ENCODE data around the gene PTPRK.

PTPRK gene

DNA sequence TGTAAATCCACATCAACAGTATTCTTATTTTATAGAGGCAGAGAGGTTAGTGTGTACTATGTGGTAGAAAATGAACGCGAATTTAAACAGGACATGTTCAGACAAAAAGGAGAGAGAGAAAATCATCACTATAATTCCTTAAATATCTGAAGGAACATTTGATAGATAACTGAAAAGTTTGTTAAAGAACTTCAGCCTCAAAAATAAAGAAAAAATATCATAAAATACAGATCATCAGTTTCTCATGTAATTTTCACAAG, 169.2 kb downstream of the PTPRK start:
- in situ Hi-C loops (cut with MboI; ENCODE audit: low sequenced_read_pairs), result no loop called here

DNA sequence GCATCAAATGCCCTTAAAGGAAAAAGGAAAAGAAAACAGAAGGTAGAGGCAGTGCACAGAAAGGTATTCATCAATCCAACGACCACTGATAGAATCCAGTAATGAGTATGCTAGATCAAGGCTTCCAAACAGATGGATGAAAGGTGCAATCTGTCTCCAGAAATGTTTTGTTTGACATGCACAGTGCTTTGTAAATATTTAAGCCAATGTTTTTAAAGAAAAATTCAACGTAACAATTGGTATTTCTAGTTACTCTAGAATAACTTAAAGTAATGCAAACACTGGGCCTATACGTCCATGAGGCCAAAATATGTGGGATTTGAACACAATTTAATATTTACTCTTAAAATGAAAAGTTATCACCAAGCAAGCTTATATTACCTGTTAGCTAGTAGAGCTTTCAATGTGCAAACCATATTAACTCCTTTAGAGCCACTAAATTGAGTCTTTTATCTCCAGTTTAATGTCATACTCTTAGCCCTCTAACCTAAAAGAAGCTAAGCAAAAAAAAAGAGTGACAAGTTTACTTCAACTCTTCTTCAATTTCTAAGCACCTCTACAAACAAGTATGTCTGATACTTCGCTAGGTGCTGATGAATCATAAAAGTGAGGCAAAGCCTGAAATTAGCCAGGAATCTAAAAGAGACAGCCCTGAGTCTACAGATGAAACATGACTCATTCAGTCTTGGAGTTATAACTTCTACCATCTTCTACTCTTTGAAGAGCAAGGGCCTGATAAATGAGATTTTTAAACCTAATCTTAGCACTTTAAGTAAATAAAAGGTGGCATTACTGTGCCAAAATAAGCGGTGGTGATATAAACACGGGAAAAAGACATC, 169.8 kb downstream of the PTPRK start:
- in situ Hi-C loops (cut with MboI; ENCODE audit: low sequenced_read_pairs), result no loop called here

DNA sequence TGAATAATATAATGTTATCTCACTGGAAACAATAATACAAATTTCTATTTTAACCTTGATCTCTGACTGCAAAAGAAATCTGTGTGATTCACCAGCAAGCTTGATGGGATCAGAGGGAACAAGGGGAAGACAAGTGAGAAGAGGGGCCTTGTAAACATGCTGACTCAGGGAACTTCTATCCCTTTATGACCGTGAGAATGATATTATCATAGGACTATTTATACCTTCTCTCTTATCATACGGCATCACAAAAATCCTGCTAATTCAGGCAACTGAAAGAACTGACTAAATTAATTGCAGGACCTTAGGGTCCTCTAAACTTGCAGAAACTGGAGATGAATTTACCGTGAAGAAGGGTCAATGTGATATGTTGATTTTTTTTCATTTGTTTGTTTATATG, 173.3 kb downstream of the PTPRK start:
- in situ Hi-C loops (cut with MboI; ENCODE audit: low sequenced_read_pairs), result no loop called here

DNA sequence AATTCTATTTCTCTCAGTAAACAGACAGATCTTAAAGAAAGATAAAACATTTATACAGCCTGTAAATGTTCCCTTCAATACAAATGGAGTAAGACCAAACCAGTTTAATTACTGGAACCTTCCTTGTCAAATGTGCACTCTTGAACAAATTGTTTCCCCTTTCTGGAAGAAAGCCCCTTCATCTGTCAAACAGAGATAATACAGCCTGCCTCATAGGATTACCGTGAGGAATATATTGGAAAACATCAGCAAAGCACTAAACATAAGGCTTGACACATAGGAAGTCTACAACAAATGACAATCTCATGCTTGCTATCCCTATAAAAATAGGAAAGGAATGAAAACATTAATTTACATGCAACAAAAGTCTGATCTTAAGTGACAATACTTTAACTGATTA, 173.8 kb downstream of the PTPRK start:
- in situ Hi-C loops (cut with MboI; ENCODE audit: low sequenced_read_pairs), result no loop called here

DNA sequence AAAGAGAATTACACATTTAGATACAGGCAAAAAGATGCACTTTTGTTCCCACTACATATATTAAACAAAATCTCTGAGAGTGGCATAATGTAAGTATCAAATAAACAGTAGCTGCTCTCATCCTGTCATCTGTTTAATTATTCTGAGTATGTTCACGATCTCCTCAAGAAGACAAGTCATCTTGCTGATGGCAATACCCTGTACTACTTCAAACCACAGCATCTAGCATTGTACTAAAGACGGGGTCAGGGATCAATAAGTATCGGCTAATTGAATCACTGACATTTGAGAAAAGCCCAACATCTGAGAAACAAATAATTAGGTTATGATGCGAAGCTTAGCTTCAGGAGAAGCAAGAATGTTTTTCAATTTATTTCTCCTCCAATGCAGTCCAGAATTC, 175.1 kb downstream of the PTPRK start:
- in situ Hi-C loops (cut with MboI; ENCODE audit: low sequenced_read_pairs), result no loop called here

DNA sequence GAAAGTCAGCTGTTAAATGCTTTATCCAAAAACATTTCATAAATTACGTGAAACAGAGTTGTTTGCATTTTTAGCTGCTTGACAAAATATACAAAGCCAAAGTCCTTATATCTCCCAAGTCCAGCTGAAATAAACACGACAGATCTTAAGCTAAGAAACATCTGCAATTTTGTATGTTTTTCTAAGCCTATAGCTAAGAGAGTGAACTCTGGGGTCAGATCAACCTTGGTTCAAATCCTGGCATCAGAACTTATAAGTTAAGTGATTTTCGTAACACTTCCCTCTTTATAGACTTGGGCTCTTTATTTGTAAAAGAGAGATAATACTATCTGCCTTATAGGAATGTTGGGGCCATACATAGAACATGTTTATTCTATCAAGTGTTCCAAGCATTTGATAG, 176.7 kb downstream of the PTPRK start:
- in situ Hi-C loops (cut with MboI; ENCODE audit: low sequenced_read_pairs), result no loop called here

DNA sequence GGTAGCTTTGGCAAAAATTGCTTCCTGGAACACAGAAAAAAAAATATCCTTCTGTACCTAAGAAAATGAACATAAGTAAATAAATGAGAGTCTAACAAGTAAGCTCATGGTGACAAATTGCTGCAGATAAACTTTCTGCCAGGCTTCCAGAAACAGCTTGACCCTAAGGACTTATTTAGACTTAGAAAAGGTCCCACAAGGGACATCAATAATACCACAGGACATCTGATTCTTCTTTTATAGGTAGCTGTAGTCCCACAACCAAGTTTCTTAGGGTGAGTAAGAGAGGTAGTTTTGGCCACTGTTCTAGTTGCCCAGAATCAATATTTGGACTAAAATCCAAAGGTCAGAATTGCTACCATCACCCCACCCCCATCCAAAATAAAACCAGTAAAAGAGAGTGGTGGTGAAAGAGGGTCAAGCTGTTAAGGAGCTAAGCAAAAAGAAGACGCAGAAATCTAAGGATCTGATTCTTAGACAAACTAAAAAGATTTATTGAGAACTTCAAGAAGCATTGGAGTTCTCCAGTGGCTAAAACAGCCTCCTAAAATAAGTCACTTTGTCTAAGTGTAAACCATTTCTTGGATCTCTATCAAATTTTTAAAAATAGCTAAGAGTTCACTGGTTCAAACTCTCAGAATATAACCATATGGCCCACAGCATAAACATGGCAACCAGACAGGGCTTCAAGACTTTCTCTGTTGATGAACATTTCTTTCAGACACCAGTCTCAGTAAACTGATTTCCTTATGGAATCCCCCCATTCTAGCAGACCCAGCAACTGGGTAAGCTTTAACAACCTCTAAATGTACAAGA, 180.6 kb downstream of the PTPRK start:
- in situ Hi-C loops (cut with MboI; ENCODE audit: low sequenced_read_pairs), result no loop called here

DNA sequence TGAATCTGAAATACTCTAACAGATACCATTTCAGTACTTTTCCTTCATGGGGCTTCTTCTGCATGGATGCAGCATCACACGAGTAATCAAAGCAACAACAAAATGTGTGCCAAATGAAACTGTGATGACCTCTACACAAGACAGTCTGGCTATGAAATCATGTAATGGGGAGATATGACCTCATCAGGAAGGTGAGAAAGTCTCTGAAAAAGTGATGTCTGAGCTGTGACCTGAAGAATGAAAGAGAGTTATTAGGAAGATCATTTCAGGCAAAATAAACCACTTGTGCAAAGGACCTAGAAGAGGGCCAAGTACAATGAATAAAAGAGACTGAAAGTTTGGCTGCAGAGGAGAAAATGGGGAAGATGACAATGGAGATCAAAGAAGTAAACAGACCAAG, 182.8 kb downstream of the PTPRK start:
- in situ Hi-C loops (cut with MboI; ENCODE audit: low sequenced_read_pairs), result no loop called here

DNA sequence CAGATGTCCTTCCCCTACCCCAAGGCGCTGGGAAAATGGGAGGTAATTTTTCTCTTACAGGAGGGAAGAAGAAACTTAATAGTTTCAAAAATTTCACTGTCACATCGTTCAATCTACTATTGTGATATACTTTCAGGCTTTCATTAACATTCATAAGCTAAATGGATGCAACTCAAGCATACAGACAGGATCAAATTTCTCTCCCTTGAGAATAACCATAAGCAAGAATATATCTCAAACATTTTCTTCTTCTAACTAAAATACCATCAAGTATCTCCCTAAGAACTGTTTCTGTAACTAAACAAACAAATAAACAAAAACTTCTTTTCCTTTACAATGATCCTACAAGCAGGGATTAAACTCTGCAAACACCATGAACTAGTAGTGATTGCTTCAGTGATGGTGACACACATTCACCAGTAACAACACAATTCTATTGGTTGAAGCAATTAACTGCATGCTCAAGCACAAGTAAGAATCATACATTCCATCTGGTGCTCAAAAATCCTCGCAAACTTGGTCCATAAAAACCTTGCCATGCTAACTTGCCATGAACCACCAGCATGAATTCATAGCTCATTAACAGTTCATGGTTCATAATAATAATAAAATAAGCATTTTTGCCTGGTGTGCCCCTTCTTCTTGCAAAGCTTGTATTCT, 183.8 kb downstream of the PTPRK start:
- in situ Hi-C loops (cut with MboI; ENCODE audit: low sequenced_read_pairs), result no loop called here

DNA sequence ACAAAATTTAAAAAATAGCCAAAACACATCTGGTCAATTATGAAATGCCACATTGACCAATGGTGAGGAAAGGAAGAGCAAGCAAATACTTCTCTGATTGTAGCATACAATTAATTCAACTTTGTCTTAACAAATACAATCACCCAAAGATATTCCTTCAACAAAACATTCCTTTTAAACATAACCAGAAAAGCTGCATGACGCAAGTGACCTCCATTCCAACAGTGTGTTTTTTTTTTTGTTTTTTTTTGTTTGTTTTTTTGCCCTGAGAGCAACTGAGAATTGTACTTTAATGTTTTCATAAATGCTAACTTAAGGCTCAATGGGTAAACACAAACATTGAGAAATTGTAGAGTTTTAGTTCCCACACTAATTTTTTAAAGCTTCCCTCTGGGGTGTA, 184.4 kb downstream of the PTPRK start:
- in situ Hi-C loops (cut with MboI; ENCODE audit: low sequenced_read_pairs), result no loop called here

DNA sequence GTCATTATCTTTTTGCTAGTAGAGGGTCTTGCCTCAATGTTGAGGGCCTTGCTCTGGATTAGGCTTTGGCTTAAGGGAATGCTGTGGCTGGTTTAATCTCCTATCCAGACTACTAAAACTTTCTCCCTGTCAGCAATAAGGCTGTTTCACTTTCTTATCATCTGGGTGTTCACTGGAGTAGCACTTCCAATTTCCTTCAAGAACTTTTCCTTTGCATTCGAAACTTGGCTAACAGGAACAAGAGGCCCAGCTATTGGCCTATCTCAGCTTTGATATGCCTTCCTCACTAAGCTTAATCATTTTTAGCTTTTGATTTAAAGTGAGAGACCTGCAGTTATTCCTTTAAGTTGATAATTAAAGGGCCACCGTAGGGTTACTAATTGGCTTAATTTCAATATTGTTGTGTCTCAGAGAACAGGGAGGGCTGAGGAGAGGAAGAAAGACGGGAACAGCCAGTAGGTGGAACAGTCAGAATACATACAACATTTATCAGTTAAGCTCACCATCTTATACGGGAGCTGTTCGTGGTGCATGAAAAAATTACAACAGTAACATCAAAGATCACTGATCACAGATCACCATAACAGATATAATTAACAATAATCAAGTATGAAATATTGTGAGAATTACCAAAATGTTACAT, 186.7 kb downstream of the PTPRK start:
- in situ Hi-C loops (cut with MboI; ENCODE audit: low sequenced_read_pairs), result no loop called here

DNA sequence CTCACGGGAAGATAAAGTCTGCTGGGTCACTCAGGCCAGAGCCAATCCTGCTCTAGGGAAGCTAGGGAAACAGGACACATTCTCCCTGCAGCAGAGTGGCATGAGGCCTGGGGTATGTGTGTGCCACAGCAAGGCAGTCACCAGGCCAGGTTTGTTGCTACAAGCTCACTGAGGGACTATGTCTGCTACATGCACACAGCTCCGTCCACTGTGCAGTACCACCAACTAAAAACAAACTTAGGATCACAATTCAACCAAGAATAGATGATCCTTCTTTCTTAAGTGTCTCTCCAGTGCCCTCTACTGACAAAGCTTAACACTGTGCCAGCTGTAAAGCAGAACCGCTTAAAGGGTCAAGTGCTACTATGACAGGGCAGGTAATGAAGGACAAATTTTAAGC, 192.5 kb downstream of the PTPRK start:
- in situ Hi-C loops (cut with MboI; ENCODE audit: low sequenced_read_pairs), result no loop called here

DNA sequence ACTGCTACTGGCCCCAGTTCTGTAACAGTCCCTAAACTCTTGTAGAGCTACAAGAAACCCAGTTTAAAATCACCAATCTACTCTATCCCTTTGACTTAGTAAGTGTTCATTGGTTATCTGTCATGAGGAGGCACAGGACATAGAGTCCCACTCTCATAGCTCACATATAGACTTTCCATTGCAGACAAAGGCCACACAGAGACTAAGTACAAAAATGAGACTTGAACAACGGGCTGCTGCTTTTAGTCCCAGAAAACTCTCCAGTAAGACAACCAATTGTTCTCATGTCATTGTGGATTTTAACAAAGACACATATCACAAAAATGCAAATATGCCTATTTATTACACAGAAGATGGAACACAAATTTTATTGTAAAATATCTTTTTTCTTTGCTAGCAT, 197.4 kb downstream of the PTPRK start:
- in situ Hi-C loops (cut with MboI; ENCODE audit: low sequenced_read_pairs), result no loop called here

DNA sequence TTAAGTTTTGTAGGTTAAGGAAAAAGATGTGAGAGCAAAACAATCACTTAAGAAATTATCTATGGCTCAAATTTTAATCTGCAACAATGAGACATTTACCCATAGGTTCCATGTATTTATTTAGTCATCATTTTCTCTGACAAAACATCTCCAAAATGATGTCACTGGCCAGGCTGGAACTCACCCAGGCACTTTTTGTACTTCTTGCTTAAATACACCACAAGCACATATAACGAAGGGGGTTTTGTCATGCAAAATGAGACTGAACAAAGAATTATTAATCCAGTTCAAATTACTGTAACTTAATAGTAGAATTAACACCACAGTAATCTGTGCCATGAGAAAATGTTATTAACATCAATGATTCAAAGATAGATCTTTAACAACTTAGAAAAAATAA, 200.5 kb downstream of the PTPRK start:
- in situ Hi-C loops (cut with MboI; ENCODE audit: low sequenced_read_pairs), result no loop called here

DNA sequence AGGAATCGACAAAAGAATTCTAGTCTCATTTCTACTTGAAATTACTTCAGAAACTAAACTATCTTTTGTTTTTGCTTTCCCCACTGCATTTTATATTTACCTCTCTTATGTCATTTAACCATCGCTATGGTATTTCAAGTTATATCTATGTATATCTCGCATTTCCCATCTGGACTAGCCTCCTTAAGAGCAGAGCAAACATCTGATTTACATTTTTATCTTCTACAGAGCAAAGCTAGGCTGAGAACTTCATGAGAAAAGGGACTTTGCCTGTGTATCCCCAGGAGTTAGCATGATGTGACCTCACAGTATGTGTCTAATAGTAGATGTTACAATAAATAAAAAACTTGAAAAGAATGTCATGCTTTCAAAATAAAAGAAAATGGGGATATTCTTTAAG, 201.2 kb downstream of the PTPRK start:
- in situ Hi-C loops (cut with MboI; ENCODE audit: low sequenced_read_pairs), result no loop called here

DNA sequence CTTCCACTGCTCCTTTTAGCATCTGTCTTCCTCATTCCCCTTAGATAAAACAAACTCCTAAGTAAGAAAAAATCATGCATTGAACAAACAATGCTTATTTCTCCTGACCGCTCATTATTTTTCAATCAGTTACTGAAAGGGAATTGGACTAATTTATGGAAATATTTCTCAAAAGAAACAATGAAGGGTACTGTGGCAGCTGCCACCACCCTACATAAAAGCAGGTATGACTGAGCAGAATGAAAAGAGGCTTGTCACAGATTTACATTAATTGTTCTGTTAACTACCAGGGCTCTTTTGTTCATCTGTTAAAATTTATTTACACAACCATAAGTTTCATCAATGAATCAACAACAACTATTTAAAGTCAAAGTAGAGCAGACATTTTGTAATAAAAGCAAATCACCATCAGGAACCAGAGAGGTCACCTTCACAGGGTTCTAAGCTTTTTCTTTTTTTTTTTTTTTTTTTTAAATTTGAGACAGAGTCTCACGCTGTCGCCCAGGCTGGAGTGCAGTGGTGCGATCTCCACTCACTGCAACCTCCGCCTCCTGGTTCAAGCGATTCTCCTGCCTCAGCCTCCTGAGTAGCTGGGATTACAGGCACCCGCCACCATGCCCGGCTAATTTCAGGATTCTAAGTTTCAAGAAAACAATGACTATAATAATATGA, 204.0 kb downstream of the PTPRK start:
- in situ Hi-C loops (cut with MboI; ENCODE audit: low sequenced_read_pairs), result no loop called here

DNA sequence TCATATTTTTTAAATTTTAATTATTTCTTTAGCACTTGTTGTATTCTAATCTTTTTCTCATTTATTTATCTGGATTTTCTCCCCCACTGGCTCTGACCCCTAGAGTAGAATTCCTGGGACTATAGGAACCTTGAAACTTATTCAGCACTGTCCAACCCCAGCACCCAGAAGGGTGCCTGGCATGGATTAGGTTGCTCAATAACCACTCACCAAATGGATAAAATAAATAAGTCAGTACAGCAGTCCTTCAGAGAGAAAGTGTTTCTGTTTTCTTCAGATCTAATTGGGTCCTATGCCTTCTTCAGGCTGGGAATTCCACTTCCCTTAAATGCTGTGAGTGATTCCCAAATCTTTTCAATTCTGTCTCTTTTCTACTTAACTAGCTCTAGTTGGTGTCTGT, 206.2 kb downstream of the PTPRK start:
- in situ Hi-C loops (cut with MboI; ENCODE audit: low sequenced_read_pairs), result no loop called here

DNA sequence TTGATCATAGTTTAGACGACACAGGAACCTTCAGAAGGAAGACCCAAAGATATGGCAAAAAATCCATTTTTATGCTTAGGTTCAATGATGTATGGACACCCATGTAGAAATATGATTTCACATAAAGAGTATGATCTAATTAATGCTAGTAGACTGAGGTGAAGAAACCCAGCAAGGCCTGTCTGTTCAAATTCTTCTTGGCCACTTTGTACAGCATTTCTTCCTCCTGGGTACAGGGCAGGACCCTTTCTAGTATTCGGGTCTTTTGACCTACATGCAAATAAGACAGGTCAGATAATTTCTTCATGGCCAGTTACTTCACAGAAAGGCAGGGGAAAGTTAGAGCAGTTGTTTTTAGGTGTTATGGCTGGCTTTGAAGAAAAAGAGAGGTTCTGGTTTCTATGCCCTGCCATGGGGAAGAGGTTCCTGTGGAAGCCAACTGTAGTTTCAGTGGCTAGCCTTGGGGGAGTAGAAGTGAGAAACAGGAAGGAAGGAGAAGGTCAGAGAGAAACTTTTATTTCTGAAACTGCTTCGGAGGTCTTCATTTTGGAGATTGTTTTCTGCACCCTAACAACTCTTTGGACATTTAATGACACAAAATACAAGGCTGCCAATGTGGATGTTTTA, 208.3 kb downstream of the PTPRK start:
- in situ Hi-C loops (cut with MboI; ENCODE audit: low sequenced_read_pairs), result no loop called here

DNA sequence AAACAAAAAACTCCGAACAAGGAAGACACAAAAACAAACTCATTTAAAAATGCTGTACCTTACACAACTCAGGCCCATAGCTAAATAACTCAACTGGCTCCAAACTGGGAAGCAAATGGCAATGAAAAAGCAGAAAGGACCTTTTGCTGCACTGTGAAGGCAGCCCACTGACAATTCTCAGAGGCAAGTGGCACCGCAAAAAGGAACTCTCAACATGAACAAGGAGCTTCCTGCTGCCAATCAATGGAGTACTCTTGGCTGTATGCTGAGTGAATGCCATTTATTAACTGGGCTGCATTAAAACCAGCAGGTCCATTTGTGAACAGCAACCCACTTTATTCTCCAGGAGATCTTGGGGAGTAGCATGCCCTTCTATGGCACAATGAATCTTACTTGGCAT, 209.9 kb downstream of the PTPRK start:
- in situ Hi-C loops (cut with MboI; ENCODE audit: low sequenced_read_pairs), result no loop called here

DNA sequence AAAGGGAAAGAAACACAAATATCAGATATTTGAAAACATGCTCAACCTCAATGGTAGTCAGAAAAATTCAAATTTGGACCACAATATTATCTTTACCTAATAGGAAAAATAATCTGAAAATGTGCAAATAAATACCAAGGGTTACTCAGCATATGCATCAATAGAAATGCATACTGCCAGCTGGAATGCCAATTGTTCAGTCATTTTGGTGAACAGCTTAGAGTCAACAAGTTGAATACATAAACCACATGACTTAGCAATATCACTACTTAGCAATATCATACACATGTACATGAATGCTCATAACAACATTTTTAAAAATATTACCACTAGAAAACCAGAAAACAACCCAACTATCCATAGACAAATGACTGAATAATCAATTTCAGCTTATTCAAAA, 212.7 kb downstream of the PTPRK start:
- in situ Hi-C loops (cut with MboI; ENCODE audit: low sequenced_read_pairs), result no loop called here

DNA sequence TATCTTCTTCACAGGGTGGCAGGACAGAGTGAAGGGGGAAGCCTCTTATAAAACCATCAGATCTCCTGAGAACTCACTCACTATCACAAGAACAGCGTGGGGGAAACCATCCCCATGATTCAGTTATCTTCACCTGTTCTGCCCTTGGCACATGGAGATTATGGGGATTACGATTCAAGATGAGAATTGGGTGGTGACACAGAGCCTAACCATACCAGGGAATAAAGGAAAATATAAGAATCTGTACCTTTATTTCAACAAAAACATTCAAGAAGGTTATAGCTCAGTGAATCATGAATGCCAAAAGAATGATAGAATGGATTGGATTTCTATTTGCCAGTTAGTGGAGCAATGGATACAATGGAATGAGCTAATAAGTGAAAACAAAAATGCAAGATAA, 214.4 kb downstream of the PTPRK start:
- in situ Hi-C loops (cut with MboI; ENCODE audit: low sequenced_read_pairs), result no loop called here

All from HL-60/S4 treated with phorbol 12-myristate 13-acetate at 8.2 ng/mL for 4 days and 3 days (cell line).